ENCODE data around the gene TRMT44.

DNA sequence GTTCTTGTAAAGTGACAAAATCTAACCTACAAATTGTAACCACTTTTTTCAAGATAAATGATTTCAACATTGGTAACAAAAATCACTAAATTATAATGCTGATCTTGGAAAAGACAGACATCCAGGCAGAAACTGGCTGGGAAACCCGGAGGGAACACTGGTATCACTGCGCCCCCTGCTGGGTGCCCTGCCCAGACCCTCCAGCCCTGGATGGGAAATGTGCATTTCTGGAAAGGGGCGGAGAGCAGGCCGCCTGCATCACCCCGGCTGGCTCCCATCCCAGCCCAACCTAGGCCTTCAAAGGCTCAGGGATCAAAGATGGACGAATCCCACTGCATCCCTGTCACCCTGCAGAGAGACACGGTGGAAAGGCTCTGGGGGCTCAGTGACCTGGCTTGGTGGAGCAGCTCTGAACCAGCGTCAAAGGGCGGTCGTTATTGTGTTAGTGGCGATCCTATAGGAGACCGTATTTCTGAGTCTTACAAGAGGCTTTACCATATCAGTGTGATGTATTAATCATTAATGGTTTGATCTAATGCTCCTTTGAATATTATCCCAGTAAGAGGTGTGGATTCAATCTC lies 37.3 kb upstream of the TRMT44 start:
- TF ChIP-seq, protein P1, sequence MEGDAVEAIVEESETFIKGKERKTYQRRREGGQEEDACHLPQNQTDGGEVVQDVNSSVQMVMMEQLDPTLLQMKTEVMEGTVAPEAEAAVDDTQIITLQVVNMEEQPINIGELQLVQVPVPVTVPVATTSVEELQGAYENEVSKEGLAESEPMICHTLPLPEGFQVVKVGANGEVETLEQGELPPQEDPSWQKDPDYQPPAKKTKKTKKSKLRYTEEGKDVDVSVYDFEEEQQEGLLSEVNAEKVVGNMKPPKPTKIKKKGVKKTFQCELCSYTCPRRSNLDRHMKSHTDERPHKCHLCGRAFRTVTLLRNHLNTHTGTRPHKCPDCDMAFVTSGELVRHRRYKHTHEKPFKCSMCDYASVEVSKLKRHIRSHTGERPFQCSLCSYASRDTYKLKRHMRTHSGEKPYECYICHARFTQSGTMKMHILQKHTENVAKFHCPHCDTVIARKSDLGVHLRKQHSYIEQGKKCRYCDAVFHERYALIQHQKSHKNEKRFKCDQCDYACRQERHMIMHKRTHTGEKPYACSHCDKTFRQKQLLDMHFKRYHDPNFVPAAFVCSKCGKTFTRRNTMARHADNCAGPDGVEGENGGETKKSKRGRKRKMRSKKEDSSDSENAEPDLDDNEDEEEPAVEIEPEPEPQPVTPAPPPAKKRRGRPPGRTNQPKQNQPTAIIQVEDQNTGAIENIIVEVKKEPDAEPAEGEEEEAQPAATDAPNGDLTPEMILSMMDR (IDR thresholded peaks at IDR 0.05), result peak; percentile 84 to 91 (median 89)
- TF ChIP-seq POLR2A (IDR thresholded peaks at IDR 0.05) (no peak), POLR2AphosphoS5 (IDR thresholded peaks at IDR 0.05) (no peak)
